Stomach smooth muscle (tissue), 2 donors: ENCODE measurements around the gene C1orf159.

Source experiments
- H3K27ac ChIP-seq: one replicate; pipeline ENCODE4 v1.7.0; 2013; ENCODE audit warnings: mild to moderate bottlenecking, low read length, inconsistent platforms
- H3K27me3 ChIP-seq, 2 donors: one replicate each; pipeline ENCODE4 v1.7.0; 2013; ENCODE audit warnings: low read length in 2 of 2; ENCODE audit not compliant: insufficient read depth in 2 of 2, control insufficient read depth in 1 of 2
- H3K36me3 ChIP-seq, 2 donors: one replicate each; pipeline ENCODE4 v1.7.0; 2013; ENCODE audit warnings: low read length in 2 of 2; ENCODE audit not compliant: control insufficient read depth in 2 of 2, insufficient read depth in 2 of 2
- H3K4me1 ChIP-seq: one replicate; pipeline ENCODE4 v1.7.0; 2013; ENCODE audit warnings: low read length; ENCODE audit not compliant: control insufficient read depth, insufficient read depth
- H3K4me3 ChIP-seq, 2 donors: one replicate each; pipeline ENCODE4 v1.7.0; 2013; ENCODE audit warnings: low read length in 2 of 2
- H3K9ac ChIP-seq, 2 donors: one replicate each; pipeline ENCODE4 v1.7.0; 2013; ENCODE audit warnings: low read length in 2 of 2, mild to moderate bottlenecking in 1 of 2
- H3K9me3 ChIP-seq, 2 donors: one replicate each; pipeline ENCODE4 v1.7.0; 2013; ENCODE audit warnings: low read length in 2 of 2; ENCODE audit not compliant: control insufficient read depth in 2 of 2
- donor health status: healthy.
- donor health status: Pancreatic carcinoma.

C1orf159 gene

DNA sequence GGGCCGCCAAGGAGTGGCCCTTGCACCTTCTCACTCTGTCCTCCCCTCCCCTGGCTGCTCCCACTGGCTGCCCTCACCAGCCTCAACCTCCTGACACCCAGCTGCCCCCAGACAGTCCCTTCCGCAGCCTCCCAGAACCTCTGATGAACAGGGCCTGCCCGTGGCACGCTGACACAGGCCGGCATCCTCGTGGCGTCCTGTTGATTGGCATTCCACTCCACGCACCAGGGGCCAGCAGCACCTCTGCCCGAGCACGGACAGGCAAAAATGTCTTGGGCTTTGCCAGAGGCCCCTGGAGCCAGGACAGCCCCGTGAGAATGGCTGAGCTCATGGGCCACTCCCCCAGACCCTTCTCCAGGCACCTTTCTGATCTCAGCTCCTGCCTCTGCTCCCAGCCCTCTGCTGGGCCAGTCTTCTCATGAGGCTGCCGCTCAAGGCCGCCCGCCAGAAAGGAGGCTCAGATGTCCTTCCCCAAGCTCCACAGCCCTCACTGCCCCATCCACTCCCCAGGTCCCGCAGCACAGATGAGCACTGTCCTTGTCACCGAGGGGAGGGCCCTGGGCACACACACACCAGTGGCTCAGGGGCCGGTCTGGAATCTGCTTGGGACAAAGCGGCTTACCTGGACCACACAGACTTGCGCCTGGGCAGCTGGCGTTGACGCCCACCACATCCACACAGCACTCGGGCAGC lies 26.0 kb downstream of the C1orf159 start:
- no peak overlapping the region for H3K4me3 ChIP-seq
- H3K9ac ChIP-seq: no peak overlapping the region
- no peaks in the 10 kb centered on the region for H3K27me3 ChIP-seq
- no peaks in the 10 kb centered on the region for H3K36me3 ChIP-seq
- no peaks in the 10 kb centered on the region for H3K4me1 ChIP-seq
- H3K27ac ChIP-seq: no peak overlapping the region
- H3K9me3 ChIP-seq: no peaks in the 10 kb centered on the region

DNA sequence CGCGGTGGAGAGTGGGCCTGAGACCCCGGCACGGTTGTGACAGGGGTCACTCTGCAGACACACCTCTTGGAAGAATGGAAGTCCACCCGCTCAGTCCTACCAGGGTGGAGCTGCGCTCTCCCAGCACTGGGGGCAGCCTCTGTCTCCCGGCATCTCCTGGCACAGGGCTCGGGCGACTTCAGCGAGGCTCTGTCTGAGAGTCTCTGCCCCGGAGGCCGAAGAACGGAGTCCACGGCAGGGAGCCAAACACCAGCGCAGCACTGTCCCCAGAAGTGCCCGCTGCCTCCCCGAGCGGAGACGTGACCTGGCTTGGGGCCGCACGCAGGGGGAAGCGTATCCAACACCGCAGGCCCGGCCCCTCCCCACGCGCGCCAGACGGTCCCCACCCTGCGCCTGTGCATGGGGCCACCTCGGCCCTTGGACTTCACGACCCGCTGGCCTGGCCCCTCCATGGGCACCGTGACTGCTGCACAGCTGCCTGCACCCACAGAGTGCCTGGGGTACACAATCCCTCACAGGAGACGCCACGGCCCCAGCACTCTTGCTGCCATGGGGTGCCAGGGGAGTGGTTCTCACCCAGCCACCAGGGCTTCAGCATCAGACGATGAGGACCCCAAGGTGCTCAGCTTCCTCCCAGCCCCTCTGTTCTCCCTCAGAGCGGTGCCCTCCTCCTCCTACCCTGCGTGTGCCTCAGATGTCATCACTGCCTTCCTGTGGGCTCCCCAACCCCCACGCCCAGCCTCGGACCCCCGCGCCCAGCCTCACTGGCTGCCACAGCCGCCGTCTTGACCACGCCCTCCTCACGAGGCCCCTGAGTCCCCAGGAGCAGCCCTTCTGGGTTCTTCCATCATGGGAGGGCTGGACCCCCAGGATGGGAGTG lies 26.8 kb downstream of the C1orf159 start:
- H3K36me3 ChIP-seq: no peaks in the 10 kb centered on the region
- H3K4me1 ChIP-seq: no peaks in the 10 kb centered on the region
- H3K4me3 ChIP-seq: no peak overlapping the region

DNA sequence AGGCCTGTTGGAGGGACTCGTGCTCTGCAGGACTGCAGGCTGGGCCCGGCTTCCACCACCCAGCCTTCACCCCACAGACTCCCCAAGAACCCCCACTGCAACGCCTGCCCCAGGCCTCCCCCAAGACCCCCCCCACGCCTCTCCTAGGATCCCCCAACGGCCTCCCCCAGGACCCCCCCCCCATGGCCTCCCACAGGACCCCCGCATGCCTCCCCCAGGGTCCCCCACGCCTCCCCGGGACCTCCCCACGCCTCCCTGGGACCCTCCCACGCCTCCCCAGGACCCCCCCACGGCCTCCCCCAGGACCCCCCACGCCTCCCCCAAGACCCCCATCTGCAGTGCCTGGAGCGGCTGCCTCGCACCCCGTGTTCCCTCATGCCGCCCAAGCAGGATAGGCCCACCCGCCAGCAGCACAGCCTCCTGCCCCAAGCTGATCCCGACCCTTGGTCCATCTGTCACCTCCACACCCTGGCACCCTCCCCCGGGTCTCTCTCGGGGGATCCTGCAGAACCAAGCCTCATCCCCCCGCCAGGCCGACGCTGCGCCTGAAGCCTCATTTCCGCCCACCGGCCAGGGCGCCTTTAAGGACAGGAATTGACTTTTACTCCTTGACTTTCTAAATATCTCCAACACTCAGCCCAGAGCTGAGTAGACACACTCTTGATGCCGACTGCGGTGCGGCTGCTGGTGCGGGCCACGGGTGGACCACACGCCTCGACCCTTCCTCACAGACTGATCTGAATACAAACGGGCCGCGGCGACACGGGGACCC lies 27.7 kb downstream of the C1orf159 start:
- H3K27me3 ChIP-seq: no peaks in the 10 kb centered on the region
- H3K9me3 ChIP-seq: no peaks in the 10 kb centered on the region
- H3K4me3 ChIP-seq: no peak overlapping the region
- H3K9ac ChIP-seq: no peak overlapping the region
- no peaks in the 10 kb centered on the region for H3K36me3 ChIP-seq
- H3K27ac ChIP-seq: no peak overlapping the region
- H3K4me1 ChIP-seq: no peaks in the 10 kb centered on the region

More for the DNA sequence above, 26.8 kb downstream of the C1orf159 start:
- no peaks in the 10 kb centered on the region for H3K27me3 ChIP-seq
- no peak overlapping the region for H3K9ac ChIP-seq
- no peaks in the 10 kb centered on the region for H3K9me3 ChIP-seq
- H3K27ac ChIP-seq: no peak overlapping the region

DNA sequence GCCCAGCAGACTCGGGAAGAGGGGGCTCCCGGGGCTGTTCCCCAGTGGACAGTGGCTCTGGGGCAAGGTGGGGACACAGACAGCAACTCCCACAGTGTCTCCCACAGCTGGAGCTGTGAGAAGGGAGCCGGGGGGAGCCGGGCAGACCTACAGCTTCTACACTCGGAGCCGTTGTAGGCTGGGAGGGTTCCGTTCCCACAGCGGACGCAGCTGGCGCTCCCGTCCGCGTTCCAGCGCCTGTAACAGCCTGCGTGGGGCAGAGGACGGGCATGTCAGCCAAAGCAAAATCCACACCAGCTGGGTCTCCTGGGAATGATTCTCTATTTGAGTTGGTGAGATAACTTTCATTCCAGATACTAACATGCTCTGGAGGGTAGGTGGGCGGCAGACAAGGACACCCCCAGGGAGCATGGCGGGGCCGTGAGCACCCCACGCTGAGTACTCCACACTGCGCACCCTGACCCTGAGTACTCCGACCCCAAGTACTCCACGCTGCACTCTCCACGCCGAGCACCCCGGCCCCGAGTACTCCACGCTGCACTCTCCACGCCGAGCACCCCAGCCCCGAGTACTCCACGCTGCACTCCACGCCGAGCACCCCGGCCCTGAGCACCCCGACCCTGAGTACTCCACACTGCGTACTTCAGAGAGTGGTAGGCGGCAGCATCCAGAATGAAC lies 28.4 kb downstream of the C1orf159 start:
- H3K27me3 ChIP-seq: no peaks in the 10 kb centered on the region
- no peak overlapping the region for H3K27ac ChIP-seq
- H3K9me3 ChIP-seq: no peaks in the 10 kb centered on the region
- H3K9ac ChIP-seq: no peak overlapping the region
- H3K4me1 ChIP-seq: no peaks in the 10 kb centered on the region
- H3K36me3 ChIP-seq: no peaks in the 10 kb centered on the region
- H3K4me3 ChIP-seq: no peak overlapping the region

DNA sequence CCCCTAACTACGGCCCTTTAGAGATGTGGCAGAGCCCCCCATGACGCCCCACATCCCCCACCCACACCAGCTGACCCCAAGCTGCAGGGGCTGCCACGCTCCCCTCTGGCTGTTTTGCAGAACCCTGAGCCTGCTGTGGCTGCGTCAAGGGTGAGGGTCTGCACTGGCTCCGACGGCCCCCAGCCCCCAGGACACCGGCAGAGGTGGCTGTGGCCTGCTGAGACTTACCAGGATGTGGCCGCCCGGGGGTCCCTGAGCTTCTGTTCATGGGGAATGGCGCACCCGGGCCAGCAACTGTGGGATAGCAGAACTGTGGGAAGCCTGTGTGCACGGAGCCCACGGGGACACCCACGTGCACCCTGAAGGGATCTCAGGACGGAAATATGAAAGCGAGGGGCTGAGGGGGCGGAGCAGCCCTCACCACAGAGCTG lies 29.0 kb downstream of the C1orf159 start:
- no peaks in the 10 kb centered on the region for H3K4me1 ChIP-seq
- no peak overlapping the region for H3K27ac ChIP-seq
- no peak overlapping the region for H3K4me3 ChIP-seq
- no peaks in the 10 kb centered on the region for H3K36me3 ChIP-seq
- H3K27me3 ChIP-seq: no peaks in the 10 kb centered on the region
- no peak overlapping the region for H3K9ac ChIP-seq
- no peaks in the 10 kb centered on the region for H3K9me3 ChIP-seq

DNA sequence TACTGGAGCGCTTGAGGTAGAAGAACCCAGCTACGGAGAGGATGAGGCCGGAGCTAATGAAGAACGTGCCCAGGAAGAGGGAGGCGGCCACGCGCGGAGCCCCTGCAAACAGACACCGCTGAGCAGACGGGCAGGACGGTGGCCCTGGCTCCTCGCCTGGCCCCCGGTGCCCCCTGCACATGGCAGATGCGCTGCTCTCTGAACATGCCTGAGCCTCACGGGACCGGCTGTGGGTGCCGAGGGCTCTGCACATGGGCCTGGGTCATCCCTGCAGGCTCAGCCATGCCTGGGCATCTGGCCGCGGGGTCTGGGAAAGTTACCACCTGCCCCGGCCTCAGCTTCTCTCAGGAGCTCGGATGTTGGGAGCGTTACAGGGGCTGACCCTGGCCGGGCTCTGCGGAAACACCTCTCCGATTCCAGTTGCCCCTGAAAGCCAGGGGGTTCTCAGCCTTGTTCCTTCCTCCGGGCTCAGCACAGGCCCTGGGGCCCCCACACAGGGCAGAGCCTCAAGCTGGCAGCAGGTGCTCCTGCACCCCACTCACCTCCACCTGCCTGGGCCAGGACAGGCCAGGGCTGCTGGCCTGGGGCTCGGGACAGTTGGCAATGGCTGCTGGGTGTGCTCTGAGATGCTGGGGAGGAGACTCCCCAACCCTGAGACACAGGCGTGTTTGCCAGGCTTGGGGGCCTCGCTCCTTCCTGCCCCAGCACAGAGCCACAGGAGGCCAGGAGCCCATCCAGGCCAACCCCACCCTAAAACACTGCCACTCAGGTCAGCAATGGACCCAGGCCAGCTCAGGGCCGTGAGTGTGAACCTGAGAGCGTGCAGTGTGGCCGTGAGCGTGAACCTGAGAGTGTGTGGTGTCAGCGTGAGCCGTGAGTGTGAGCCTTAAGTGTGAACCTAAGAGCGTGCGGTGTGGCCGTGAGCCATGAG lies 29.7 kb downstream of the C1orf159 start:
- Histone ChIP-seq H3K27me3 (no peaks in the 10 kb centered on the region), H3K9ac (no peak overlapping the region), H3K27ac (no peak overlapping the region), H3K36me3 (no peaks in the 10 kb centered on the region), H3K4me1 (no peaks in the 10 kb centered on the region), H3K9me3 (no peaks in the 10 kb centered on the region), H3K4me3 (no peak overlapping the region)

DNA sequence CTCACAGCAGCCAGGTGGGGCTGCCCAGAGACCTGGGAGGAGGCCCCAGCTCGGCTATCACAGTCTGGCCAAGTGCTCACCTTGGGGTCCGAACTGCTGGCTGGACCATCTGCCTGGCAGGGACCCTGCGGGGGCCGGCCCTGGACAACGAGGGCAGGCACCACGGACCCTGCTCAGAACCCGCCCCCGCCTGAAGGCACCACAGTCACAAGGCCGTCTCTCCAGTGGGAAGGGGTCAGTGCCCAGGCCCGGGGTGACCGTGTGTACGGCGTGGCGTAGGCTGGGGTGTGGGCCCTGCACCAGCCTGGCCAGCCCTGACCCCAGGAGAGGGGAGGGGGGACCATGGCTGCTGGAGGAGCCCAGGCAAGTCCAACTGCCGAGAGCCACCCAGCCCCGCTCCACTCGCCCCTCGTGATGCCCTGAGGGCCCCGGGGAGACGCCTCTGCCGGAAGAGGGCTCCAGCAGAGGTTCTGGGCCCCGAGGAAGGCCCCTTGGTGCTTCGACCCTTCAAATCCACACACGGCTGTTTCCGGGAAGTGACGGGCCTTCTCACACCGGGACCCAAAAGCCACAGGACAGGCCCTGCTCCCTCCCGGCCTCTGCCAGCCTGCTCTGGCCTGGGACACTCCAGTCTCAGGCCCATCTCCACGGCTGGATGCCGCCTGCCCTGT lies 30.6 kb downstream of the C1orf159 start:
- Histone ChIP-seq H3K9me3 (no peaks in the 10 kb centered on the region), H3K36me3 (no peaks in the 10 kb centered on the region), H3K9ac (no peak overlapping the region), H3K27me3 (no peaks in the 10 kb centered on the region), H3K4me1 (peaks cover 1% of the 10 kb centered on the region), H3K27ac (no peak overlapping the region), H3K4me3 (no peak overlapping the region)

DNA sequence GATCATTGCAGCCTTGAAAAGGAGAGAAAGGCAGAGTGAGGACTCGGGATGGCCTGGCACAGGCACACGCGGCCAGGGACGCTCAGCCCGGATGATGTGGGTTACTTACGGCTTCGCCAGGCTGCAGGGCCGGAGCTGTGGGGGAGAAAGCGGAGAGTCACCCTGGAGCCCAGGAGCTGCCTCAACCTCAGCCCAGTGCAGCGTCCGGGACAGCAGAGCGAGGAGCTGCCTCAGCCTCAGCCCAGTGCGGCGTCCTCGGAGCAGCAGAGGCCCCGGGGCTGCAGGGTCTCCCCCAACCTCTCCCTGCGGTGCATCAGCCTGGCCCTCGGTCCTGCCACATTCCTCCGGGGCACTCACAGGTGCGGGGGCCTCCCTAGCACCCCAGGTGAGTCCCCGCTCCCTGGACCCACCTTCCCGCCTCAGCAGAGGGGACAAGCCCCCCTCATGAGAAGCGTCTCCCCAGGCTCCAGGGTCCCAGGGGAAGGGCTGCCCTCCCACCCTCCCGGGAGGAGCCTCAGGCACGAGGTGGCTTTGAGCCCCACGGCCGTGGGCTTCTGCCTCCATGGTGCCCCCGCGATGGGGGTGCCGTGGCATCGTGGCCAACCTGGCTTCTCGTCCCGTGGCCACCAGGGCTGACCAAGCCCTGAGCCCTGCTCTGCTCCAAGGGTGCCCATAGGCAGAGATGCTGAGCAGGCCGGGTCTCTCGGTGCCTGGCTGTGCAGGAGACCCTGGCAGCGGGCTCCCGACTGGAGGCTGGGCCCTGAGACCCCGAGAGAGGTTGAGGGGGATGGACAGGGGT lies 31.3 kb downstream of the C1orf159 start:
- no peaks in the 10 kb centered on the region for H3K36me3 ChIP-seq
- H3K27ac ChIP-seq: no peak overlapping the region
- H3K9ac ChIP-seq: no peak overlapping the region
- no peaks in the 10 kb centered on the region for H3K9me3 ChIP-seq
- no peaks in the 10 kb centered on the region for H3K27me3 ChIP-seq
- peaks cover 9% of the 10 kb centered on the region for H3K4me1 ChIP-seq
- no peak overlapping the region for H3K4me3 ChIP-seq
